Fibroblast of the conjunctiva (primary cell): ENCODE results near the gene FNDC7.
"Not testable (repeated sequence)": the region's sequence is repeated elsewhere in the genome, so short reads cannot be mapped to it uniquely, and the experiment has no call there.

Experiments
- DNase-seq: peaks from one replicate; pipeline ENCODE4 v3.0.0-alpha.2; 2010; ENCODE audit warnings: low read depth

The FNDC7 gene

GRCh38 chr1:108712606-108713150 is at the start of gene FNDC7:
TSS of gene FNDC7 (plus strand) at chr1:108712908. CDS start at chr1:108712934, 26 bp downstream.
- DNase-seq, result no peak

GRCh38 chr1:108663074-108663473 is 49.6 kb upstream of the FNDC7 start:
- no peak for DNase-seq

GRCh38 chr1:108664481-108664880 is 48.2 kb upstream of the FNDC7 start:
- DNase-seq, result no peak

GRCh38 chr1:108665067-108665466 is 47.6 kb upstream of the FNDC7 start:
- no peak for DNase-seq

GRCh38 chr1:108665771-108666170 is 46.9 kb upstream of the FNDC7 start:
- DNase-seq, result no peak

- not testable (repeated sequence) for DNase-seq
Observed at GRCh38 chr1:108667422-108667821, 45.3 kb upstream of the FNDC7 start.

- DNase-seq, result no peak
Observed at GRCh38 chr1:108668777-108669176, 43.9 kb upstream of the FNDC7 start.

GRCh38 chr1:108669679-108670078 is 43.0 kb upstream of the FNDC7 start:
- DNase-seq, result no peak

- no peak for DNase-seq
Observed at GRCh38 chr1:108670131-108670773, 42.5 kb upstream of the FNDC7 start.

GRCh38 chr1:108671143-108671542 is 41.6 kb upstream of the FNDC7 start:
- DNase-seq, result no peak

- DNase-seq, result no peak
Observed at GRCh38 chr1:108678706-108679105, 34.0 kb upstream of the FNDC7 start.

- DNase-seq, result no peak
Observed at GRCh38 chr1:108679586-108680213, 33.0 kb upstream of the FNDC7 start.

- not testable (repeated sequence) for DNase-seq
Observed at GRCh38 chr1:108681701-108682100, 31.0 kb upstream of the FNDC7 start.

- no peak for DNase-seq
Observed at GRCh38 chr1:108685529-108685928, 27.2 kb upstream of the FNDC7 start.

GRCh38 chr1:108686614-108687313 is 25.9 kb upstream of the FNDC7 start:
- DNase-seq, result peak; percentile 56

GRCh38 chr1:108691128-108691941 is 21.4 kb upstream of the FNDC7 start:
- DNase-seq, result no peak

- DNase-seq, result peak; percentile 81
Observed at GRCh38 chr1:108691942-108692723, 20.6 kb upstream of the FNDC7 start, which contains the start of gene PRPF38B. TSS of gene PRPF38B (plus strand) at chr1:108692310. CDS start at chr1:108692592, 282 bp downstream.

- peak; percentile 53 for DNase-seq
Observed at GRCh38 chr1:108692724-108693655, 19.7 kb upstream of the FNDC7 start.

GRCh38 chr1:108695535-108695934 is 17.2 kb upstream of the FNDC7 start:
- no peak for DNase-seq
